ENCODE measurements around the gene PIK3CD. TPM values are rescaled to one million over a fixed set of nuclear protein-coding genes. Genes with fewer than 3 reads are reported as not detected.
A peak's percentile ranks its signal among the peaks of the same experiment; 100 is the strongest.
"Not testable (repeated sequence)": the region's sequence is repeated elsewhere in the genome, so short reads cannot be mapped to it uniquely, and the experiment has no call there.

PIK3CD gene
- total RNA-seq, 2 donors from 2014 or later = 12.4 to 18.7 TPM

DNA sequence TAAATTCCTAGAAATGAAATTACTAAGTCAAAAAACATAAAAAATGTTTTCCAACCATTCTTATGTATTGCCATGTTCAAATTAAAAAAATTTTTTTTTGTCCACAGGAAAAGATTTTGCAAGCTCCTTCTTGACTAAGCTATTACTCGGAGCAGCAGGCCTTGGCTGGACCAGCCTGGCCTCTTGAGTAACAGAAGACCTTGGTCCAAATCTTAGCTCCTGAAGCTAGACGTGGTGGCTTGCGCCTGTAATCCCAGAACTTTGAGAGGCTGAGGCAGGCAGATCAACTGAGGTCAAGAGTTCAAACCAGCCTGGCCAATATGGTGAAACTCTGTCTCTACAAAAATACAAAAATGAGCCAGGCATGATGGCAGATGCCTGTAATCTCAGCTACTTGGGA lies 94.7 kb downstream of the PIK3CD start:
- no peak for ATAC-seq (ENCODE audit: insufficient number of reproducible peaks, low FRiP score, low read depth)
- H3K4me3 ChIP-seq = no peak overlapping the region
- H3K9me3 ChIP-seq = no peaks in the 10 kb centered on the region
- H3K4me1 ChIP-seq (ENCODE audit: control insufficient read depth in 1 of 2, low read depth in 2 of 2) = no peaks in the 10 kb centered on the region
- peaks cover 38% of the 10 kb centered on the region for H3K36me3 ChIP-seq
- no peak for TF ChIP-seq CTCF (IDR thresholded peaks at IDR 0.05)
- H3K27ac ChIP-seq = no peak overlapping the region
- no peaks in the 10 kb centered on the region for H3K27me3 ChIP-seq (replicated peaks; ENCODE audit: insufficient read depth)
- DNase-seq (ENCODE audit: low spot score) = no peak

GRCh38 chr1:9746651-9747050 lies 95.1 kb downstream of the PIK3CD start:
- no peak overlapping the region for H3K27ac ChIP-seq
- no peaks in the 10 kb centered on the region for H3K4me1 ChIP-seq (ENCODE audit: control insufficient read depth in 1 of 2, low read depth in 2 of 2)
- ATAC-seq (ENCODE audit: insufficient number of reproducible peaks, low FRiP score, low read depth) (no peak), DNase-seq (ENCODE audit: low spot score) (no peak)
- peaks cover 34% of the 10 kb centered on the region for H3K36me3 ChIP-seq
- no peak overlapping the region for H3K4me3 ChIP-seq
- no peaks in the 10 kb centered on the region for H3K9me3 ChIP-seq
- H3K27me3 ChIP-seq (replicated peaks; ENCODE audit: insufficient read depth) = no peaks in the 10 kb centered on the region
- no peak for TF ChIP-seq CTCF (IDR thresholded peaks at IDR 0.05)

GRCh38 chr1:9748391-9748790 lies 96.9 kb downstream of the PIK3CD start:
- not testable (repeated sequence) for H3K9me3 ChIP-seq; H3K27ac ChIP-seq; ATAC-seq (ENCODE audit: insufficient number of reproducible peaks, low FRiP score, low read depth); DNase-seq (ENCODE audit: low spot score); H3K27me3 ChIP-seq (replicated peaks; ENCODE audit: insufficient read depth); H3K4me3 ChIP-seq; H3K4me1 ChIP-seq (ENCODE audit: control insufficient read depth in 1 of 2, low read depth in 2 of 2)
- peaks cover 23% of the 10 kb centered on the region for H3K36me3 ChIP-seq

- TF ChIP-seq CTCF (IDR thresholded peaks at IDR 0.05) = no peak
- no peaks in the 10 kb centered on the region for H3K9me3 ChIP-seq
- H3K27me3 ChIP-seq (replicated peaks; ENCODE audit: insufficient read depth) = no peaks in the 10 kb centered on the region
- no peak overlapping the region for H3K27ac ChIP-seq
- H3K36me3 ChIP-seq = peaks cover 13% of the 10 kb centered on the region
- no peak overlapping the region for H3K4me3 ChIP-seq
- DNase-seq (ENCODE audit: low spot score) = no peak
- ATAC-seq (ENCODE audit: insufficient number of reproducible peaks, low FRiP score, low read depth) = no peak
- H3K4me1 ChIP-seq (ENCODE audit: control insufficient read depth in 1 of 2, low read depth in 2 of 2) = no peaks in the 10 kb centered on the region
These were observed 97.8 kb downstream of the PIK3CD start for GRCh38 chr1:9749361-9749760.

GRCh38 chr1:9751971-9752370 lies 100.4 kb downstream of the PIK3CD start:
- H3K27ac ChIP-seq = no peak overlapping the region
- DNase-seq (ENCODE audit: low spot score) (no peak), ATAC-seq (ENCODE audit: insufficient number of reproducible peaks, low FRiP score, low read depth) (no peak)
- no peaks in the 10 kb centered on the region for H3K9me3 ChIP-seq
- TF ChIP-seq CTCF (IDR thresholded peaks at IDR 0.05) = no peak
- H3K36me3 ChIP-seq = peaks cover 9% of the 10 kb centered on the region
- no peaks in the 10 kb centered on the region for H3K27me3 ChIP-seq (replicated peaks; ENCODE audit: insufficient read depth)
- no peak overlapping the region for H3K4me3 ChIP-seq
- H3K4me1 ChIP-seq (ENCODE audit: control insufficient read depth in 1 of 2, low read depth in 2 of 2) = peaks cover 0 to 15% of the 10 kb centered on the region in 2 donors

DNA sequence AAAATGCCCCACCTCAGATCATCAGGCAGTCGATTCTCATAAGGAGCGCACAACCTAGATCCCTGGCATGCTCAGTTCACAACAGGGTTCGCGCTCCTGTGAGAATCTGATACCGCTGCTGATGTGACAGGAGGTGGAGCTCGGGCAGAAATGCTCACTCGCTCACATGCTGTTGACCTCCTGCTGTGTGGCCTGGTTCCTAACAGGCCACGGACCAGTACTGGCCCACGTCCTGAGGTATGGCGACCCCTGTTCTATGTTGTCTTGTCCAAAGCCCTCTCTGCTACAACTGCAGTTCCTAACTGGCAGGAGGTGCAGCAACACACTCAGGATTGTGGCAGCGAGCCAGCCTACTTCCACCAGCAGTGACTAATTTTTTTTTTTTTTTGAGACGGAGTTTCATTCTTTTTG lies 101.6 kb downstream of the PIK3CD start:
- no peak overlapping the region for H3K4me3 ChIP-seq
- no peak overlapping the region for H3K27ac ChIP-seq
- no peaks in the 10 kb centered on the region for H3K9me3 ChIP-seq
- no peaks in the 10 kb centered on the region for H3K27me3 ChIP-seq (replicated peaks; ENCODE audit: insufficient read depth)
- H3K36me3 ChIP-seq = peaks cover 8% of the 10 kb centered on the region
- no peak for TF ChIP-seq CTCF (IDR thresholded peaks at IDR 0.05)
- DNase-seq (ENCODE audit: low spot score) (peak; percentile 51), ATAC-seq (ENCODE audit: insufficient number of reproducible peaks, low FRiP score, low read depth) (no peak)
- peaks cover 0 to 15% of the 10 kb centered on the region in 2 donors for H3K4me1 ChIP-seq (ENCODE audit: control insufficient read depth in 1 of 2, low read depth in 2 of 2)

Measured in thoracic aorta (tissue), 2 donors.